ENCODE measurements around the gene ZDHHC14. TPM values are rescaled to one million over a fixed set of nuclear protein-coding genes. Genes with fewer than 3 reads are reported as not detected.

ZDHHC14 gene
- total RNA-seq, 1 experiment from 2014 or later, result 1.7 TPM

DNA sequence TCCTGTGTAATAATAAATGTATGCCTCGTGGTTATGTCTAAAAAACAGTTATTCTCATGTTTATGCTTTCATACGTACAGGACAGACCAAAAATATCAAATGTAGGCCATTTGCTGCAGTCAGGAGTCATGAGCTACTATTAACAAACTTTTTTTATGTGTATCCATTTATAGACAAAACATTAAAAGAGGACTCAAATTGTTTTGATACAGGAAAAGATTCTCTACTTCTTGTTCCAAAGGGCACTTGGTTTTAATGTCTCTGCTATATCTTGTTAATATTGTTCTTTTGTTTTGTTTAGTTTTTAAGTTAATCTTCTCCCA is 155.2 kb downstream of the ZDHHC14 start:
- no peaks in the 10 kb centered on the region for H3K23me2 ChIP-seq (ENCODE audit: insufficient read length, low read depth, low read length, poor library complexity, severe bottlenecking)
- H3K4me2 ChIP-seq (ENCODE audit: insufficient read depth, insufficient read length, low read length), result no peak overlapping the region
- H4K5ac ChIP-seq (ENCODE audit: insufficient read length, low read depth, low read length), result no peak overlapping the region
- peaks cover 15% of the 10 kb centered on the region; the same call in 1 of the 2 replicates for H3K4me1 ChIP-seq (ENCODE audit: insufficient read depth, low read length)
- H3K9ac ChIP-seq (ENCODE audit: extremely low read depth, insufficient read length, low read length), result no peak overlapping the region
- no peaks in the 10 kb centered on the region for H3K79me2 ChIP-seq (ENCODE audit: insufficient read depth, low read length)
- TF ChIP-seq, protein P1, sequence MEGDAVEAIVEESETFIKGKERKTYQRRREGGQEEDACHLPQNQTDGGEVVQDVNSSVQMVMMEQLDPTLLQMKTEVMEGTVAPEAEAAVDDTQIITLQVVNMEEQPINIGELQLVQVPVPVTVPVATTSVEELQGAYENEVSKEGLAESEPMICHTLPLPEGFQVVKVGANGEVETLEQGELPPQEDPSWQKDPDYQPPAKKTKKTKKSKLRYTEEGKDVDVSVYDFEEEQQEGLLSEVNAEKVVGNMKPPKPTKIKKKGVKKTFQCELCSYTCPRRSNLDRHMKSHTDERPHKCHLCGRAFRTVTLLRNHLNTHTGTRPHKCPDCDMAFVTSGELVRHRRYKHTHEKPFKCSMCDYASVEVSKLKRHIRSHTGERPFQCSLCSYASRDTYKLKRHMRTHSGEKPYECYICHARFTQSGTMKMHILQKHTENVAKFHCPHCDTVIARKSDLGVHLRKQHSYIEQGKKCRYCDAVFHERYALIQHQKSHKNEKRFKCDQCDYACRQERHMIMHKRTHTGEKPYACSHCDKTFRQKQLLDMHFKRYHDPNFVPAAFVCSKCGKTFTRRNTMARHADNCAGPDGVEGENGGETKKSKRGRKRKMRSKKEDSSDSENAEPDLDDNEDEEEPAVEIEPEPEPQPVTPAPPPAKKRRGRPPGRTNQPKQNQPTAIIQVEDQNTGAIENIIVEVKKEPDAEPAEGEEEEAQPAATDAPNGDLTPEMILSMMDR (conservative IDR thresholded peaks at IDR 0.05), result no peak
- H2BK5ac ChIP-seq (ENCODE audit: insufficient read length, low read length), result no peak overlapping the region
- H3K23ac ChIP-seq (ENCODE audit: insufficient read length, low read depth, low read length), result no peak overlapping the region
- no peak overlapping the region for H2BK20ac ChIP-seq (ENCODE audit: low read depth, low read length, poor library complexity, severe bottlenecking)
- no peak overlapping the region for H3K18ac ChIP-seq (ENCODE audit: insufficient read length, low read depth, low read length)
- H4K91ac ChIP-seq (ENCODE audit: insufficient read length, low read depth, low read length), result no peak overlapping the region
- no peak overlapping the region for H3K14ac ChIP-seq (ENCODE audit: insufficient read depth, low read length)
- Mint-ChIP-seq H3K4me3 (no peak overlapping the region), H3K27ac (no peak overlapping the region), H3K27me3 (ENCODE audit: low read depth) (peaks cover 21% of the 10 kb centered on the region), H3K9me3 (no peaks in the 10 kb centered on the region), H3K36me3 (ENCODE audit: insufficient read depth in 1 of 3, low read depth in 3 of 3) (no peaks in the 10 kb centered on the region), H3K4me1 (peaks cover 42 to 45% of the 10 kb centered on the region in 2 experiments)
- no peak overlapping the region for H3K56ac ChIP-seq (ENCODE audit: insufficient read length, low read depth, low read length)
- no peaks in the 10 kb centered on the region for H3K9me3 ChIP-seq (ENCODE audit: control insufficient read depth, low read depth, low read length)
- H3K27me3 ChIP-seq (ENCODE audit: insufficient read depth, low read length), result no peaks in the 10 kb centered on the region
- no peak overlapping the region for H4K8ac ChIP-seq (replicated peaks; ENCODE audit: insufficient read length, low read depth, low read length)
- no peak overlapping the region for H3K27ac ChIP-seq (ENCODE audit: insufficient read length, low read depth, low read length)
- no peak overlapping the region for H2BK120ac ChIP-seq (ENCODE audit: low read depth, low read length, poor library complexity, severe bottlenecking)
- no peaks in the 10 kb centered on the region for H4K20me1 ChIP-seq (ENCODE audit: control insufficient read depth, insufficient read depth, insufficient read length)
- H3K4ac ChIP-seq (ENCODE audit: low read depth, low read length), result no peak overlapping the region
- DNase-seq, result no peak
- no peak overlapping the region for H2BK12ac ChIP-seq (ENCODE audit: insufficient read length, low read depth, low read length)
- no peak overlapping the region for H2AFZ ChIP-seq (ENCODE audit: low read length)
- no peak overlapping the region for H3T11ph ChIP-seq (ENCODE audit: low read length)
- H2AK5ac ChIP-seq (ENCODE audit: insufficient read length, low read length), result no peak overlapping the region
- no CpG with 5 or more reads among the region's 2 CpGs for WGBS (ENCODE audit: extremely low coverage, insufficient read length, low lambda C conversion rate)
- H2BK15ac ChIP-seq (ENCODE audit: low read depth, low read length), result no peak overlapping the region
- H3K79me1 ChIP-seq (ENCODE audit: insufficient read depth, low read depth, low read length, poor library complexity, severe bottlenecking), result no peaks in the 10 kb centered on the region

All from H9 (cell line).